NT2/D1 (cell line): ENCODE measurements around the gene TMOD1.

Source experiments
- YY1 ChIP-seq: IDR thresholded peaks from 2 replicates; pipeline ENCODE4 v1.6.1; 2011; ENCODE audit not compliant: insufficient read length, insufficient read depth
- ZNF274 ChIP-seq: IDR thresholded peaks from 2 replicates; pipeline ENCODE4 v1.6.1; 2011; ENCODE audit warnings: mild to moderate bottlenecking, low read depth, low read length

GRCh38 chr9:97551308-97551707 is 49.8 kb downstream of the TMOD1 start:
- TF ChIP-seq ZNF274, result no peak
- no peak for TF ChIP-seq YY1
